ENCODE measurements around the gene GAN.

DNA sequence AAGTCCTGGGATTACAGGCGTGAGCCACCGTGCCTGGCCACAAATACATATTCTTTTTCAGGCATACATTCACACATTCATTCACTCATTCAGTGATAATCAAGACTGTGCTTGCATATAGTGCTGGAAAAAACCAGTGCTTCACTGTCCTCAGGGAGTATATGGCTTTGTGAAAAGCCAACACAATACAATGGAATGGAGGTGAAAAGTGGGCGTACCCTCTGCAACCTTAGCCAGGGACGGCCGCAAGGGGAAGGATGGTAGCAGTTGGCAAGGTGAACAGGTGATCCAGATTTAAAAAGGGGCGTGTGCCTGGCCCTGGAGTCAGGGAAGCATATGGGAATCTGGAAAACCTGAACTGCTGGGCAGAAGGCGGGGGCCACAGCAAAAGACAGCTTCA, 18.1 kb upstream of the GAN start:
- no peak for TF ChIP-seq STAT6 (CRISPR knock-in tag; conservative IDR thresholded peaks at IDR 0.05; ENCODE audit: low read depth)
- no peak for TF ChIP-seq GABPB1 (CRISPR knock-in tag; IDR thresholded peaks at IDR 0.05)
- TF ChIP-seq, protein P1, sequence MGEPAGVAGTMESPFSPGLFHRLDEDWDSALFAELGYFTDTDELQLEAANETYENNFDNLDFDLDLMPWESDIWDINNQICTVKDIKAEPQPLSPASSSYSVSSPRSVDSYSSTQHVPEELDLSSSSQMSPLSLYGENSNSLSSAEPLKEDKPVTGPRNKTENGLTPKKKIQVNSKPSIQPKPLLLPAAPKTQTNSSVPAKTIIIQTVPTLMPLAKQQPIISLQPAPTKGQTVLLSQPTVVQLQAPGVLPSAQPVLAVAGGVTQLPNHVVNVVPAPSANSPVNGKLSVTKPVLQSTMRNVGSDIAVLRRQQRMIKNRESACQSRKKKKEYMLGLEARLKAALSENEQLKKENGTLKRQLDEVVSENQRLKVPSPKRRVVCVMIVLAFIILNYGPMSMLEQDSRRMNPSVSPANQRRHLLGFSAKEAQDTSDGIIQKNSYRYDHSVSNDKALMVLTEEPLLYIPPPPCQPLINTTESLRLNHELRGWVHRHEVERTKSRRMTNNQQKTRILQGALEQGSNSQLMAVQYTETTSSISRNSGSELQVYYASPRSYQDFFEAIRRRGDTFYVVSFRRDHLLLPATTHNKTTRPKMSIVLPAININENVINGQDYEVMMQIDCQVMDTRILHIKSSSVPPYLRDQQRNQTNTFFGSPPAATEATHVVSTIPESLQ (CRISPR knock-in tag; IDR thresholded peaks at IDR 0.05) = no peak
- no peak for TF ChIP-seq TEAD1 (CRISPR knock-in tag; IDR thresholded peaks at IDR 0.05)
